SH-SY5Y (cell line): ENCODE results near the gene MID1.

ENCODE experiments used
- GATA2 ChIP-seq: IDR thresholded peaks from 2 replicates; pipeline ENCODE4 v1.6.1; 2011; ENCODE audit warnings: mild to moderate bottlenecking, low read depth, low read length
- GATA3 ChIP-seq: IDR thresholded peaks from 2 replicates; pipeline ENCODE4 v1.6.1; 2011; ENCODE audit warnings: low read depth, mild to moderate bottlenecking, low read length, moderate library complexity

DNA sequence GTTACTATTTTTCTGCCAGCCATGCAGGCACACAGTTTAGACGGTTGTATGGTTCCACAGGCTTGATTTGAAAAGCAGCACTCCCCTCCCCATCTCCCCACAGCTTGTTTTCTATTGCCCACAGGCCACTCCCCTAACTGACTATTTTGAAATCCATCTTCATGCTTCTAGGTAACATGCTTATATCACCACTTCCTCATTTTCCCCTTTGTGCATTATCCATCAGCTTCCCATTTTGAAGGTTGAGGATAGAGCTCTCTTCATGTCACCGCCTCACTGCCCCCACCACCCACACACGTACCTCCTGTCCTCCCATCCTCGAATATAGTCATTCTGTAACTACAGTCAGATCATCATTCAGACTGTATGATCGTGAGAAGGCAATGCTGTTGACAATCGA, 224.7 kb downstream of the MID1 start:
- no peak for TF ChIP-seq GATA2
- no peak for TF ChIP-seq GATA3
